IPS-15b (cell line): ENCODE data around the gene HOXA4.

Source experiments
- H3K27me3 ChIP-seq: one replicate; pipeline ENCODE4 v1.6.1; 2013; ENCODE audit warnings: low read length; ENCODE audit not compliant: control insufficient read depth, insufficient read depth
- H3K36me3 ChIP-seq: one replicate; pipeline ENCODE4 v1.6.1; 2013; ENCODE audit warnings: low read length; ENCODE audit not compliant: control insufficient read depth, insufficient read depth
- H3K4me1 ChIP-seq: one replicate; pipeline ENCODE4 v1.6.1; 2013; ENCODE audit warnings: mild to moderate bottlenecking, low read length; ENCODE audit not compliant: control insufficient read depth, insufficient read depth
- H3K4me3 ChIP-seq: one replicate; pipeline ENCODE4 v1.5.1; 2013; ENCODE audit warnings: low read depth, low read length
- H3K9ac ChIP-seq: one replicate; pipeline ENCODE4 v1.6.1; 2013; ENCODE audit warnings: low read depth, mild to moderate bottlenecking, low read length
- H3K9me3 ChIP-seq: one replicate; pipeline ENCODE4 v1.6.1; 2013; ENCODE audit warnings: mild to moderate bottlenecking, low read length; ENCODE audit not compliant: control insufficient read depth, insufficient read depth

Gene HOXA4

GRCh38 chr7:27129729-27130539 is 623 bp downstream of the HOXA4 start:
- Histone ChIP-seq H3K27me3 (peaks cover 92% of the 10 kb centered on the region), H3K36me3 (no peaks in the 10 kb centered on the region), H3K9me3 (no peaks in the 10 kb centered on the region), H3K4me1 (no peaks in the 10 kb centered on the region), H3K4me3 (peak overlapping the region; percentile 3), H3K9ac (no peak overlapping the region)

- Histone ChIP-seq H3K4me1 (no peaks in the 10 kb centered on the region), H3K27me3 (peaks cover 92% of the 10 kb centered on the region), H3K9me3 (no peaks in the 10 kb centered on the region), H3K36me3 (no peaks in the 10 kb centered on the region), H3K4me3 (peak overlapping the region; percentile 3), H3K9ac (no peak overlapping the region)
Measured at GRCh38 chr7:27128776-27129728, 1.5 kb downstream of the HOXA4 start.

GRCh38 chr7:27128034-27128433 is 2.5 kb downstream of the HOXA4 start:
- Histone ChIP-seq H3K4me1 (no peaks in the 10 kb centered on the region), H3K9ac (no peak overlapping the region), H3K27me3 (peaks cover 92% of the 10 kb centered on the region), H3K9me3 (no peaks in the 10 kb centered on the region), H3K36me3 (no peaks in the 10 kb centered on the region), H3K4me3 (peak overlapping the region; percentile 14)

- H3K9me3 ChIP-seq, result no peaks in the 10 kb centered on the region
- H3K4me1 ChIP-seq, result no peaks in the 10 kb centered on the region
- no peak overlapping the region for H3K9ac ChIP-seq
- H3K4me3 ChIP-seq, result no peak overlapping the region
- peaks cover 92% of the 10 kb centered on the region for H3K27me3 ChIP-seq
- H3K36me3 ChIP-seq, result no peaks in the 10 kb centered on the region
Measured at GRCh38 chr7:27126596-27127327, 3.8 kb downstream of the HOXA4 start.

GRCh38 chr7:27125986-27126394 is 4.6 kb downstream of the HOXA4 start:
- H3K9me3 ChIP-seq, result no peaks in the 10 kb centered on the region
- peaks cover 92% of the 10 kb centered on the region for H3K27me3 ChIP-seq
- H3K4me1 ChIP-seq, result no peaks in the 10 kb centered on the region
- H3K4me3 ChIP-seq, result no peak overlapping the region
- no peaks in the 10 kb centered on the region for H3K36me3 ChIP-seq
- no peak overlapping the region for H3K9ac ChIP-seq

- Histone ChIP-seq H3K9ac (no peak overlapping the region), H3K9me3 (no peaks in the 10 kb centered on the region), H3K4me3 (peak overlapping the region; percentile 33), H3K4me1 (no peaks in the 10 kb centered on the region), H3K36me3 (no peaks in the 10 kb centered on the region), H3K27me3 (peaks cover 100% of the 10 kb centered on the region)
Measured at GRCh38 chr7:27124902-27125689, 5.5 kb downstream of the HOXA4 start.

- no peak overlapping the region for H3K9ac ChIP-seq
- H3K4me3 ChIP-seq, result peak overlapping the region; percentile 33
- H3K4me1 ChIP-seq, result no peaks in the 10 kb centered on the region
- H3K36me3 ChIP-seq, result no peaks in the 10 kb centered on the region
- H3K27me3 ChIP-seq, result peaks cover 100% of the 10 kb centered on the region
- H3K9me3 ChIP-seq, result no peaks in the 10 kb centered on the region
Measured at GRCh38 chr7:27124096-27124901, 6.3 kb downstream of the HOXA4 start.

GRCh38 chr7:27123477-27124053 is 7.0 kb downstream of the HOXA4 start:
- H3K9ac ChIP-seq, result no peak overlapping the region
- no peaks in the 10 kb centered on the region for H3K9me3 ChIP-seq
- no peaks in the 10 kb centered on the region for H3K36me3 ChIP-seq
- peak overlapping the region; percentile 33 for H3K4me3 ChIP-seq
- peaks cover 100% of the 10 kb centered on the region for H3K27me3 ChIP-seq
- H3K4me1 ChIP-seq, result no peaks in the 10 kb centered on the region

- no peaks in the 10 kb centered on the region for H3K9me3 ChIP-seq
- no peaks in the 10 kb centered on the region for H3K4me1 ChIP-seq
- peaks cover 100% of the 10 kb centered on the region for H3K27me3 ChIP-seq
- peak overlapping the region; percentile 33 for H3K4me3 ChIP-seq
- no peaks in the 10 kb centered on the region for H3K36me3 ChIP-seq
- H3K9ac ChIP-seq, result no peak overlapping the region
Measured at GRCh38 chr7:27123007-27123476, 7.5 kb downstream of the HOXA4 start.
